Right lung (tissue), 10 donors: ENCODE data around the gene OTUB2. TPM values are rescaled to one million over a fixed set of nuclear protein-coding genes. Genes with fewer than 3 reads are reported as not detected.

Source experiments
- DNase-seq, 2 donors: peaks; one replicate each; pipeline ENCODE4 v3.0.0-alpha.2; 2013
- long read RNA-seq, 8 donors: transcript quantifications; one replicate each; lab custom pipeline, GENCODE V29; 2026
- polyA plus RNA-seq, 5 donors: library from polyadenylated mRNA; unstranded; fragments of 120-200 nt; gene quantifications; one replicate each; pipeline versions ENCODE4 v1.2.1 to v1.2.3, GENCODE V29; 2013; ENCODE audit warnings: inconsistent platforms in 1 of 5, low replicate concordance in 1 of 5; ENCODE audit not compliant: insufficient read length in 5 of 5, insufficient read depth in 1 of 5

The OTUB2 gene
- 1 to 10 TPM; 3.3 to 4.3 (median 3.6) TPM for polyA plus RNA-seq
- long read RNA-seq, donor 1, partial matches to known transcripts, result 0 of 4 reads
- long read RNA-seq, donor 1, other reads (novel, unspliced or antisense), result 0 of 4 reads
- long read RNA-seq, donor 2, partial matches to known transcripts, result 0 of 2 reads
- long read RNA-seq, donor 2, other reads (novel, unspliced or antisense), result 0 of 2 reads
- long read RNA-seq, donor 3, partial matches to known transcripts, result 0 of 1 reads
- long read RNA-seq, donor 3, other reads (novel, unspliced or antisense), result 0 of 1 reads
- long read RNA-seq, donor 4, partial matches to known transcripts, result 0 of 2 reads
- long read RNA-seq, donor 4, other reads (novel, unspliced or antisense), result 0 of 2 reads
- long read RNA-seq, donor 5, partial matches to known transcripts, result 0 of 2 reads
- long read RNA-seq, donor 5, other reads (novel, unspliced or antisense), result 0 of 2 reads
- long read RNA-seq, donor 6, partial matches to known transcripts, result 0 of 1 reads
- long read RNA-seq, donor 6, other reads (novel, unspliced or antisense), result 0 of 1 reads
- long read RNA-seq, donor 7, partial matches to known transcripts, result 0 of 1 reads
- long read RNA-seq, donor 7, other reads (novel, unspliced or antisense), result 0 of 1 reads
- long read RNA-seq, donor 8, result 0 reads

DNA sequence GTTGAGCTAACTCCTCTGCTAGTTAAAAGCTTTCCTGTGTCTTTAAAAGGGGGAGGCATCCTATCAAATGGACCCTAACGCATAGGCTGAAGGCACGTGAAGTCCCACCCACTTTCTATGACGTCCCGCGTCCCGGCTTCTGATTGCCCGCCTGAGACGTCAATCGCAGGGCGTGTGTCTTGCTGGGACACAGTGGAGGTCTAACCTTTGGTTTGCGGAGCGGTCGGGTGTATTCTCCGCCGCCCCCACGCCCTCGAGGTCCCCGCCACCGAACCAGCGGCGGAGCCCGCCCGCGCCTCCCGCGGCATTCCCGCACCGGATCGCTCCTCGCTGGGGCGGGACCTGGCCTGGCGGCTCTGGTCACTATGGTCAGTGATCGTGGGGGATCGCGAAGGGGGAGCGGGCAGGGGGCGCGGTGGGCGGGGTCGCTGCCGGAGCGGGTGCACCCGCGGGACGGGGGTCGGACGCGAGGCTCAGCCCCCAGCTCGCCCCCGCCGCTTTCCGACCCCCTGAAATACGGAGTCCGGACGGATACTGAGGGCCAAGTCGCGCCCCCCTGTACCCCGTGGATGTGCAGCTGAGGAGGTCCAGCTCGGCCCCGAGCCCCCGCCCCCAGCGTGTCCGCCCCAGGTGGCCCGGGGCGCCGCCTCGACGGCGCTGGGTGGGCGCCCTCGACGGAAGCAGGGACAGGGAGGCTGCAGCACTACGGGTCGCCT, at the start of gene OTUB2:
OTUB2 (plus strand) TSS at position 168 of the 716 bp plus-strand sequence; CDS start at position 366, 198 bp downstream.
- peak; percentile 98 to 99 for DNase-seq

DNA sequence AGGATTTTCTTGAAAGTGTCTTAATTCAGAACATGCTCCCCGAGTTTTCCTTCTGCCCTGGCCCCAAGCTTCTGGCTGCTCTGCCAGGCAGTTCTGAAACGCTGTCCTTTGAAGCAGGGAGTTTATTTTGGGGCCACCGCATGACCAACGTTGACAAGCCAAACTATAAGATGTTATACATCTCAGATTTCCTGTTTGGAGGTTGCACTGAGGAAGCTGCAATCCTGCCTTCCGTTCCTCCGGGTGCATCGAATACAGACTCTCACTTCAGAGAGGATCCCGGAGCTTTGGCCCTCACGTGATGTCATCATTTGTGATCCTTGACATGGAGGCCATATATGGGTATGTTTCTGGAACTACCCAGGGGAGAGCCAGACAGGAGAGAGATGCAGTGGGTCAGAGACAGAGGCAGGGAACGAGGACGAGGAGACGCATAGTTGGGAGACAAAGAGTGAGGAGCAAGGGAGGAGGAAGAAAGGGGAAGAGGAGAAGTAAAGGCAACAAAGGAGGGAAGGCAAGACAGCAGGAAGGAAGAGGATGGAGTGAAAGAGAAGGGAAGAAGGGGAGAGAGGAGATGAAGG, 49.6 kb upstream of the OTUB2 start, which contains the start of gene ASB2:
ASB2 (minus strand) TSS at position 94 of the 581 bp plus-strand sequence. CDS start 12,031 bp downstream, outside the sequence.
- no peak for DNase-seq

- DNase-seq, result no peak
These were observed 49.0 kb upstream of the OTUB2 start for GRCh38 chr14:93977171-93977570.

- no peak for DNase-seq
These were observed 48.2 kb upstream of the OTUB2 start for GRCh38 chr14:93977790-93978581.

- DNase-seq, result no peak
These were observed 47.4 kb upstream of the OTUB2 start for GRCh38 chr14:93978735-93979134.

DNA sequence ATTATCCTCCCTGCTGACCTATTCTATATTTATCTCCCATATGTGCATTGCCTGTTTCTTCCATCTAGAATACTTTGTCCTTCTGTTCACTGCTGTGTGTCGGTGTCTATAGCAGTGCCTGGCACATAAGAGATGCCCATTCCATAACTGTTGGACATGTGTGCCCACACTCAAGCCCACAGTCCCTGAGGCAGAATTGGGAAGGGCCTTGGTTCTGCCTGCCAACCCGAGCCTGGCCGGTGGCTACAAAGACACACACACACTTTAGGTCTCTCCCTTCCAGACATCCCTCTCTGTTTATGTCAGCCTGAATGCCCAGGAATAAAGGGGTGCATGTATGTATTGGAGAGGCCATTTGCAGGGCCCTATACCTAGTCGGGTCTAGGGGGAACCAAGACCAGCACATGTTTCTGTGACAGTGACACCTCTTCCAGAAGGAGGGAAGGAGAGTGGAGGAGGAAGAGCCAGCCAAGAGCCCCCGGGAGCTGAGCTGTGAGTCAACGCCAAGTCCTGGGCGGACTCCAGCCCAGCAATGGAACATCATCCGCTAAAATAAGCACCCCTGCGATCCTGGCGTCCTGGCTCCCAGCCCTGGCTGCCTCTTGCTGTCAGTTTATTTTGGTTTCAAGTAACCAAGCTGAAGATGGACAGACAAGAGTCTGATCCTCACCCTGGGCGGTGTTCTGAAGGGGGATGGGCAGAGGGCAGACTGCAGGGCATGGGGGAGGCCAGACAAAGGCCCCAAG, 45.5 kb upstream of the OTUB2 start:
- no peak for DNase-seq

DNA sequence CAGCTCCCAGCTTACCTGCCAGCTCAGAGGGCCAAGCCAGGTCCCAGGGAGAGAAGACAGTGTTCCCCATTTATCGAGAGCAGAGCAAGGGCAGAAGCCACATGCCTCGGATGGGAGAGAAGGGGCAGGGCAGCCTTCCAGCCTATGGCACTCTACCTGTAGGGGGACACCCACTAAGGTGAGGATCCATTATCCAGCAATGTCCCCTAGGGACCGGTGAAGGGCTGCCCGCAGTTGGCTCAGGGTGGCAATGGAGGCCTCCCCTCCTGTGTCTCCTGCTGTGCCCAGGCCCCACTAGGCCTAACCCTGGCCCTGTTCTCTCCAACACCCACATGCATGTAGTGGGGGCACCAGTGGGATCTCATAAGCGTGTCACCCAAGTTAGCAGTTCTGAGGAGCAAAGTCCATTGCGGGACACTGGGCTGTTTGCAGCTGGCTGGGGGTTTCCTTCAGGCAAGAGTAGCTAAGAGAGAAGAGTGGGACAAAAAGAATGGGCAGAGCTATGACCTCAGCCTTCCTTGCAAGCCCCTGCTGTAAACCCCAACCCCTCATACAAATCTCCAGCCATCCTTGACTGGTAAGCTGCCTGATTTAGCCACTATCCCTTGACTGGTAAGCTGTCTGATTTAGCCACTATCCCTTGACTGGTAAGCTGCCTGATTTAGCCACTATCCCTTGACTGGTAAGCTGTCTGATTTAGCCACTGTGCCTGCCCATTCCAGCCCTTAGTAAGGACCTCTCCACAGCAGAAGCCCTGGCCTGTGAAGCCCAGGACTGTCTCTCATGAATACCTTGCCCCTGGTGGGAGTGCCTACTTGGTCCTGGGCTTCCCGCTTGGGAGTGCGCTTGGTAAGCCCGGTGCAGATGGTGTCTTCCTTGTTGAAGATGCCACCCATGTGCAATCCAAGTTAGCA, 44.6 kb upstream of the OTUB2 start:
- no peak for DNase-seq

DNA sequence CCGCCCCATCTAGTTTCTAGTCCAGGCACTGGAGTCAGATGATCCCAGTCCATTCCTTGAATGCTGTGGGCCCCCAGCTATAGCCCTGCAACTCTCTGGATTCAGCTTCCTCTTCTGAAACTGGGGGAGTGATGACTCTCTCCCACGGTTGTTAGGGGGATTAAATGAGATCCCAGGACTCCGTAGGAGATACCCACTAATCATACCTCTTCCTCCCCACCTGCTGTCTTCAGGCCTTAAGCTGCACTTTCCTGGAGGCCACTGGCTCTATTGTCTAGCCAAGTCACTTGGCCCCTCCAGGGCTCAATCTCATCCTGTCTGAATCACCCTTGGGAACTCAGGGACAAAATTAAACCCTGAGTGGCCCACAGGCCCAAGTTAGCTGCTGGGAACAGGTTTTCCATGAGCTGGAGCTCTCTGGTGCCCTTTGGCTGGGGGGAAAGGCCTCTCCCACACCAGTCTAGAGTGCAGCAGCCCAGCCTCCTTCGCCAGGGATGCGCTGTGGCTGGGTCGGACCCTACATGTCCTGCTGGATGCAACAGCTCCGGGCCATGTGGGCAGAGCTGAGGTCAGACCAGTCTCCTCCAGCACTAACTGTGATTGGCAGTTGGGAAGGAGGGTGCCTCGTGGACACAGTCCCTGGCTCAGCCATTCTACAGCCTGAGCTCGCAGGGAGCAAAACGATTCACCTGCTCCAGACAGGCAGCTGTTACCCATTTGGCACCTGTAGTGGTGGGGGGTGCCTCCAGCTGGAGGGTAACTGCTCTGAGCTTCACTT, 43.7 kb upstream of the OTUB2 start:
- no peak for DNase-seq

GRCh38 chr14:93984070-93984469, 42.1 kb upstream of the OTUB2 start:
- no peak for DNase-seq

DNA sequence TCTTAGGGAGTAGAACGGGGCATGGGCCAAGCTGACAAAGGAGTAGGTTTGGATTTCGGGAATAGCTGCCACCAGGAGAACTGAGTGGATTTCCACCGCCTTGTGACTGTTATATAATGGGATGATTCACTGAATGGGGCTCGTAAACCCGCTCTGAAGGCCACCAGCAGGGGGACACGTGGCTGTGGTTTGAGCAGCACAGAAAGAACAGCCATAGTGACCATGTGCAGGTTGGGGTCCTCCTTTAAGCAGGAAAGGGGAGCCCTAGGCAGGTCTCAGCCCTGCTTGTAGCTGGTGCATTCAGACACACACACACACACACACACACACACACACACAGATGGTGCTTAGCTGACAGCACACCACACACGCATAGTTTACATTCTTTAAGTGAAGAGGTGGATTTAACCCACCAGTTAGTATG, 41.1 kb upstream of the OTUB2 start:
- DNase-seq, result no peak

DNA sequence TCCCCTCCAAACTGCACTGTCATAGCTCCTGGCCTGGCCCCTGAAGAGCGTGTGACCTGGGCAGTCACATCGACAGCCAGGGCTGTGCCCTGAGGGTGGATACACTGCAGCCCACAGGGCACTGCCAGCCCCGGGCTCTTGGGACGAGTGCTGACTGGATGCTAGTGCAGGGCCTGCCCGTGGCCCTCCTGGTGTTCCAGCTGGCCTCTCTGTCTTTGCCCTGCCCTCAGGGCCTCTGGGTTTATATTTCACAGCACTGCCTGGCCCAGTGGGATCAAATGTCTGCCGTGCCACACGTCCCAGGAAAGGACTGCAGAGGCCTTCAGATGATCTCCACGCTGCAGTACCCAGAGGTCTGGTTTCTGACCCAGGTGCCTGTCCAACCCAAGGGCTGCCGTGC, 39.2 kb upstream of the OTUB2 start:
- DNase-seq, result no peak

DNA sequence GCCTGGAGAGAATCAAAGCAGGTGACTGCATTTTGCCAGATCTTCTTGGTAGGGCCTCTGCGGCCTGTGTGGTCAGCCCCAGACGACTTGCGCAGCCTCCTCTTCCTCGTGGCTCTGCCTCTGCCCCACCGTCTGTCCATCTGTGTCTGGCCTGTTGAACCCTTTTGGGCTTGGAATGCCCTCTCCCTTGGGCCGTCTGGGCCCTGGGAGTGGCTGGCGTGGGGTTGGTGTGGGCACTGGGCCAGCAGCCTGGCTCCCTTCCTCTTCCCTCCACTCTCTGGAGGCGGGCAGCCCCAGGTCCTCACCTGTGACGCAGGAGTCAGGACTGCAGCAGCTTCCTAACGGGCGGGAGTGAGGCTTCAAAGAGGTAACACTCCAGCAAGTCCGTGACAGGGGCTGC, 38.8 kb upstream of the OTUB2 start:
- no peak for DNase-seq

DNA sequence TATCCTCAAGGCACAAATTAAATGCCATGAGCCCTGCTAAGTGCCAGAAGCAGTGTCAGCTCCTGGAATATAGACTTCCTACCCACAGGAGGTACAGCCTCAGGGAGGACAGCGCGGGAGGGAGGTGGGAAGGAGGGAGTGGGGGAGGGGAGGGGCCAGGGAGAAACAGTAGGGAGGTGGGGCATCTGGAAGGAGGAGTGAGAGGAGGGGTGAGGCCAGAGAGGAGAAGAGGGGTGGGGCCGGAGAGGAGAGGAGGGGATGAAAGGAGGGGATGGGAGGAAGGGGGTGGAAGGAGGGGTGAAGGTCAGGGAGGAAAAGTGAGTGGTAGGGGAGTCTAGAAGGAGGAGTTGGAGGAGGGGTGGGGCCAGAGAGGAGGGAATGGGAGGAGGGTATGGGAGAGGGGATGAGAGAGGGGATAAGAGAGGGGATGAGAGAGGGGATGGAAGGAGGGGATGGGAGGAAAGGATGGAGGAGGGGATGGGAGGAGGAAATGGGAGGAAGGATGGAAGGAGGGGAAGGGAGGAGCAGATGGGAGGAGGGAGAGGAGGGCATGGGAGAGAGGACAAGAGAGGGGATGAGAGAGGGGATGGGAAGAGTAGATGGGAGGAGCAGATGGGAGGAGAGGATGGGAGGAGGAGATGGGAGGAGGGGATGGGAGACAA, 38.2 kb upstream of the OTUB2 start:
- no peak for DNase-seq

GRCh38 chr14:93989939-93990338, 36.2 kb upstream of the OTUB2 start:
- no peak for DNase-seq

DNA sequence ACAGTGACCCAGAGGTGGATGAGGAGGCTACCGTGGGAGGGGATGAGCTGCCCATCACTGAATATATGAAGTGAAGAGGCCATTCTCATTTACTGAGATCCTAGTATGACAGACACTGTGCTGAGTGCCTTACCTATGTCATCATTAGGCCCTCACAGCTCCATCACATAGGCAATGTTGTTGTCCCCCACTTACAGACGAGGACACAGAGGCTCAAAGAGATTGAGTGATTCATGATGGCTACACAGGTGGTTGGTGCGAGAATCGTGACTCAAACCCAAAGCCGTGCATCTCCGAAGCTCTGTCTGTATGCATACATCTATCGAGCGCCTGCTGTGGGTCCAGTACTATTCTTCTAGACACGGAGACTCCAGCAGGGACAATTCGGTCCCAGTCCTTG, 34.9 kb upstream of the OTUB2 start:
- no peak for DNase-seq

DNA sequence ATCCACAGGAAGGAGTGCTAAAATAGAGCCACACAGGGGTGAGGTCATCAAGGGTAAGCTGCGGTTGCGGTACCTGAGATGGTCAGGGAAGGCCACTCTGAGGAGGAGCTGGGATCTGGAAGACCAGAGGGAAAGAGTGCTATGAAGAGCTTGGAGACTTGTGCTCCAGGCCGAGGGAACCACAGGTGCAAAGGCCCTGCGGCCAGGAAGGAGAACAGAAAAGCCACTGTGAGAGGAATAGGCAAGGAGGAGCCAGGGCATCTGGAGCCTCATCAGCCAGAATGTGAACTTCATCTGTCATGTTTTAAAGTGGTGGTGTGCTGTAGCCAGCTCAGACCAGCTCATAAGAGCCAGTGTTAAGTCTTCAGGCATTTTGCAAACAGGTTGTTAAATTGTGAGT, 34.5 kb upstream of the OTUB2 start:
- DNase-seq, result no peak

- DNase-seq, result no peak
These were observed 32.8 kb upstream of the OTUB2 start for GRCh38 chr14:93993382-93993781.
